ENCODE measurements around the gene COMMD3. TPM values are rescaled to one million over a fixed set of nuclear protein-coding genes. Genes with fewer than 3 reads are reported as not detected.

The COMMD3 gene
- total and polyA plus RNA-seq, 9 of the 15 experiments (the other 6 are each of a cell fraction or from before 2014, with no cell fraction given): 50.7 to 217 (median 80.1) TPM

- TF ChIP-seq RBFOX2 (IDR thresholded peaks at IDR 0.05; ENCODE audit: low read depth, low read length) (peak; percentile 92), TFAP4 (CRISPR knock-in tag; IDR thresholded peaks at IDR 0.05; ENCODE audit: borderline replicate concordance) (peak; percentile 83), SMAD2 (IDR thresholded peaks at IDR 0.05; ENCODE audit: low read depth, low read length) (no peak), FOXP1 (CRISPR knock-in tag; IDR thresholded peaks at IDR 0.05) (0 out of 2 replicates have a peak, but pooled peaks have one; percentile 38), ZNF644 (tag; IDR thresholded peaks at IDR 0.05; ENCODE audit: low read depth) (no peak), NBN (IDR thresholded peaks at IDR 0.05; ENCODE audit: low read depth) (no peak), MBD2 (IDR thresholded peaks at IDR 0.05; ENCODE audit: borderline replicate concordance, low read depth) (no peak), ZNF592 (IDR thresholded peaks at IDR 0.05) (0 out of 2 replicates have a peak, but pooled peaks have one; percentile 44), EHMT2 (IDR thresholded peaks at IDR 0.05) (no peak), PBX2 (CRISPR knock-in tag; IDR thresholded peaks at IDR 0.05; ENCODE audit: low read depth) (no peak), PBX2 (tag; conservative IDR thresholded peaks at IDR 0.05; ENCODE audit: low read depth) (no peak), ZC3H8 (IDR thresholded peaks at IDR 0.05) (no peak), ZNF518B (CRISPR knock-in tag; IDR thresholded peaks at IDR 0.05) (no peak), NONO (IDR thresholded peaks at IDR 0.05; ENCODE audit: low read depth in 2 of 2, low read length in 1 of 2) (peak; percentile 16 to 74; a peak in 2 of 4 replicates), MCM7 (IDR thresholded peaks at IDR 0.05) (no peak), CHD2 (IDR thresholded peaks at IDR 0.05; ENCODE audit: low read depth, low read length) (no peak), GATAD2A (IDR thresholded peaks at IDR 0.05) (no peak)
Observed at GRCh38 chr10:22340329-22341189, 24.4 kb downstream of the COMMD3 start (continued).

All from K562 (cell line).